Mesendoderm (in vitro differentiated cells): ENCODE measurements around the gene CBX6.

Experiments used
- DNase-seq: peaks from one replicate; pipeline ENCODE4 v3.0.0; 2013
- H2AK5ac ChIP-seq: 2 replicates; pipeline ENCODE4 v1.6.1; 2013; ENCODE audit warnings: low read length, inconsistent platforms
- H2BK120ac ChIP-seq: 2 replicates; pipeline ENCODE4 v1.6.1; 2013; ENCODE audit warnings: low read depth, mild to moderate bottlenecking, low read length, moderate library complexity, mixed read lengths
- H2BK15ac ChIP-seq: replicated peaks from 2 replicates; pipeline ENCODE4 v1.6.1; 2013; ENCODE audit warnings: low read depth, mild to moderate bottlenecking, moderate library complexity
- H2BK5ac ChIP-seq: 2 replicates; pipeline ENCODE4 v1.6.1; 2013; ENCODE audit warnings: low read length, inconsistent platforms
- H3K18ac ChIP-seq: 2 replicates; pipeline ENCODE4 v1.6.1; 2013; ENCODE audit warnings: mild to moderate bottlenecking, low read length, mixed read lengths
- H3K23ac ChIP-seq: one replicate; pipeline ENCODE4 v1.6.1; 2013; ENCODE audit warnings: low read length
- H3K27ac ChIP-seq: 2 replicates; pipeline ENCODE4 v1.5.1; 2013; ENCODE audit warnings: low read depth, mild to moderate bottlenecking, inconsistent platforms, low read length, moderate library complexity
- H3K27me3 ChIP-seq: 2 replicates; pipeline ENCODE4 v1.6.1; 2013; ENCODE audit warnings: low read length, control low read depth, mild to moderate bottlenecking, inconsistent platforms; ENCODE audit not compliant: insufficient read depth, poor library complexity
- H3K36me3 ChIP-seq: 2 replicates; pipeline ENCODE4 v1.6.1; 2013; ENCODE audit warnings: low read length, inconsistent platforms; ENCODE audit not compliant: control insufficient read depth, insufficient read depth
- H3K4ac ChIP-seq: one replicate; pipeline ENCODE4 v1.6.1; 2013; ENCODE audit warnings: low read depth, mild to moderate bottlenecking, low read length, moderate library complexity
- H3K4me1 ChIP-seq: 2 replicates; pipeline ENCODE4 v1.6.1; 2013; ENCODE audit warnings: low read depth, low read length, inconsistent platforms; ENCODE audit not compliant: control insufficient read depth
- H3K4me2 ChIP-seq: 2 replicates; pipeline ENCODE4 v1.6.1; 2013; ENCODE audit warnings: low read length
- H3K4me3 ChIP-seq: 2 replicates; pipeline ENCODE4 v1.5.1; 2013; ENCODE audit warnings: mild to moderate bottlenecking, low read length
- H3K56ac ChIP-seq: one replicate; pipeline ENCODE4 v1.6.1; 2013; ENCODE audit warnings: low read length
- H3K79me1 ChIP-seq: 2 replicates; pipeline ENCODE4 v1.6.1; 2013; ENCODE audit warnings: low read length, inconsistent platforms
- H3K79me2 ChIP-seq: 2 replicates; pipeline ENCODE4 v1.6.1; 2013; ENCODE audit warnings: mild to moderate bottlenecking, low read length; ENCODE audit not compliant: control insufficient read depth, insufficient read depth
- H3K9ac ChIP-seq: 2 replicates; pipeline ENCODE4 v1.6.1; 2013; ENCODE audit warnings: low read length, inconsistent platforms
- H4K5ac ChIP-seq: one replicate; pipeline ENCODE4 v1.6.1; 2013; ENCODE audit warnings: low read length
- H4K8ac ChIP-seq: one replicate; pipeline ENCODE4 v1.6.1; 2013; ENCODE audit warnings: low read depth, mild to moderate bottlenecking, control low read depth, low read length, moderate library complexity
- WGBS: extraction: QIAGEN DNeasy Blood & Tissue Kit; methylation state at CpG from one replicate; pipeline ENCODE4 v1.1.7; 2013; ENCODE audit warnings: low lambda C conversion rate, missing lambda C conversion rate; ENCODE audit not compliant: insufficient coverage; ENCODE audit errors: extremely low coverage; 5-methylcytosine and 5-hydroxymethylcytosine counted together

The CBX6 gene

GRCh38 chr22:38823637-38824036 lies 48.4 kb downstream of the CBX6 start:
- H3K27ac ChIP-seq = no peak overlapping the region
- H3K27me3 ChIP-seq = no peaks in the 10 kb centered on the region
- WGBS = no CpG with 5 or more reads among the region's 2 CpGs
- H3K4me1 ChIP-seq = no peaks in the 10 kb centered on the region
- H2AK5ac ChIP-seq = no peak overlapping the region
- no peak overlapping the region for H3K56ac ChIP-seq
- H2BK5ac ChIP-seq = no peak overlapping the region
- H4K5ac ChIP-seq = no peak overlapping the region
- no peaks in the 10 kb centered on the region for H3K79me2 ChIP-seq
- H3K4ac ChIP-seq = no peak overlapping the region
- no peak for DNase-seq
- no peak overlapping the region for H2BK120ac ChIP-seq
- no peak overlapping the region for H3K4me3 ChIP-seq
- H3K79me1 ChIP-seq = no peaks in the 10 kb centered on the region
- no peak overlapping the region for H3K4me2 ChIP-seq
- no peak overlapping the region for H3K23ac ChIP-seq
- no peak overlapping the region for H4K8ac ChIP-seq
- no peak overlapping the region for H2BK15ac ChIP-seq
- no peak overlapping the region for H3K18ac ChIP-seq
- no peak overlapping the region for H3K9ac ChIP-seq
- H3K36me3 ChIP-seq = no peaks in the 10 kb centered on the region

GRCh38 chr22:38823076-38823475 lies 48.9 kb downstream of the CBX6 start:
- Histone ChIP-seq H4K5ac (no peak overlapping the region), H3K4me1 (no peaks in the 10 kb centered on the region), H3K4ac (no peak overlapping the region), H2BK5ac (no peak overlapping the region), H4K8ac (no peak overlapping the region), H3K9ac (no peak overlapping the region), H3K4me2 (no peak overlapping the region), H2BK120ac (no peak overlapping the region), H3K23ac (no peak overlapping the region), H3K18ac (no peak overlapping the region), H3K4me3 (no peak overlapping the region), H3K79me1 (no peaks in the 10 kb centered on the region), H2AK5ac (no peak overlapping the region), H3K36me3 (no peaks in the 10 kb centered on the region), H3K27ac (no peak overlapping the region), H3K79me2 (no peaks in the 10 kb centered on the region), H3K56ac (no peak overlapping the region), H2BK15ac (no peak overlapping the region), H3K27me3 (no peaks in the 10 kb centered on the region)
- WGBS = no CpG with 5 or more reads among the region's 4 CpGs
- no peak for DNase-seq

- Histone ChIP-seq H2BK5ac (no peak overlapping the region), H2AK5ac (no peak overlapping the region), H3K4ac (no peak overlapping the region), H3K79me2 (no peaks in the 10 kb centered on the region), H3K18ac (no peak overlapping the region), H4K5ac (no peak overlapping the region), H3K27ac (no peak overlapping the region), H3K9ac (no peak overlapping the region), H2BK120ac (no peak overlapping the region), H3K23ac (no peak overlapping the region), H3K4me3 (no peak overlapping the region), H3K36me3 (no peaks in the 10 kb centered on the region), H3K27me3 (no peaks in the 10 kb centered on the region), H3K79me1 (no peaks in the 10 kb centered on the region), H3K56ac (no peak overlapping the region), H3K4me2 (no peak overlapping the region), H4K8ac (no peak overlapping the region), H2BK15ac (no peak overlapping the region), H3K4me1 (no peaks in the 10 kb centered on the region)
- DNase-seq = no peak
- no CpG with 5 or more reads among the region's 8 CpGs for WGBS
These were observed 52.0 kb downstream of the CBX6 start for GRCh38 chr22:38820020-38820419.

- Histone ChIP-seq H3K79me2 (no peaks in the 10 kb centered on the region), H3K4me3 (no peak overlapping the region), H3K9ac (no peak overlapping the region), H4K5ac (no peak overlapping the region), H4K8ac (no peak overlapping the region), H3K56ac (no peak overlapping the region), H3K27ac (no peak overlapping the region), H3K4me2 (no peak overlapping the region), H3K79me1 (no peaks in the 10 kb centered on the region), H2BK15ac (no peak overlapping the region), H3K4me1 (no peaks in the 10 kb centered on the region), H3K27me3 (no peaks in the 10 kb centered on the region), H3K36me3 (no peaks in the 10 kb centered on the region), H3K4ac (no peak overlapping the region), H2BK5ac (no peak overlapping the region), H2AK5ac (no peak overlapping the region), H3K23ac (no peak overlapping the region), H3K18ac (no peak overlapping the region), H2BK120ac (no peak overlapping the region)
- WGBS = no CpG with 5 or more reads among the region's 10 CpGs
- DNase-seq = no peak
These were observed 52.6 kb downstream of the CBX6 start for GRCh38 chr22:38819387-38819940.

- H3K4me2 ChIP-seq = no peak overlapping the region
- H3K23ac ChIP-seq = no peak overlapping the region
- DNase-seq = no peak
- H3K18ac ChIP-seq = no peak overlapping the region
- H3K36me3 ChIP-seq = no peaks in the 10 kb centered on the region
- no peak overlapping the region for H3K4ac ChIP-seq
- H4K5ac ChIP-seq = no peak overlapping the region
- no CpG with 5 or more reads among the region's 6 CpGs for WGBS
- H3K27ac ChIP-seq = no peak overlapping the region
- H3K4me3 ChIP-seq = no peak overlapping the region
- H3K79me1 ChIP-seq = no peaks in the 10 kb centered on the region
- H3K9ac ChIP-seq = no peak overlapping the region
- H2AK5ac ChIP-seq = no peak overlapping the region
- H3K27me3 ChIP-seq = no peaks in the 10 kb centered on the region
- no peak overlapping the region for H2BK15ac ChIP-seq
- H3K4me1 ChIP-seq = no peaks in the 10 kb centered on the region
- H2BK5ac ChIP-seq = no peak overlapping the region
- no peak overlapping the region for H4K8ac ChIP-seq
- H3K79me2 ChIP-seq = no peaks in the 10 kb centered on the region
- no peak overlapping the region for H3K56ac ChIP-seq
- no peak overlapping the region for H2BK120ac ChIP-seq
These were observed 54.8 kb downstream of the CBX6 start for GRCh38 chr22:38817196-38817595.

- H3K4me1 ChIP-seq = no peaks in the 10 kb centered on the region
- no CpG with 5 or more reads among the region's 1 CpG for WGBS
- no peaks in the 10 kb centered on the region for H3K79me2 ChIP-seq
- H2BK5ac ChIP-seq = no peak overlapping the region
- no peak overlapping the region for H3K56ac ChIP-seq
- H3K36me3 ChIP-seq = no peaks in the 10 kb centered on the region
- H3K23ac ChIP-seq = no peak overlapping the region
- no peak overlapping the region for H2BK15ac ChIP-seq
- no peak overlapping the region for H4K5ac ChIP-seq
- H3K4me2 ChIP-seq = no peak overlapping the region
- H2BK120ac ChIP-seq = no peak overlapping the region
- H3K27ac ChIP-seq = no peak overlapping the region
- H2AK5ac ChIP-seq = no peak overlapping the region
- no peak overlapping the region for H3K4me3 ChIP-seq
- DNase-seq = no peak
- H3K79me1 ChIP-seq = no peaks in the 10 kb centered on the region
- no peak overlapping the region for H4K8ac ChIP-seq
- H3K18ac ChIP-seq = no peak overlapping the region
- H3K9ac ChIP-seq = no peak overlapping the region
- H3K4ac ChIP-seq = no peak overlapping the region
- no peaks in the 10 kb centered on the region for H3K27me3 ChIP-seq
These were observed 56.2 kb downstream of the CBX6 start for GRCh38 chr22:38815842-38816241.
